Mucosa of stomach (tissue), 1 donor: ENCODE data around the gene NDUFA13.

ENCODE experiments used
- H3K27me3 ChIP-seq: one replicate; pipeline ENCODE4 v1.7.0; 2013; ENCODE audit warnings: mild to moderate bottlenecking, low read length; ENCODE audit not compliant: control insufficient read depth, insufficient read depth
- H3K36me3 ChIP-seq: one replicate; pipeline ENCODE4 v1.7.0; 2013; ENCODE audit warnings: low read length; ENCODE audit not compliant: control insufficient read depth, insufficient read depth
- H3K4me1 ChIP-seq: one replicate; pipeline ENCODE4 v1.7.0; 2013; ENCODE audit warnings: mild to moderate bottlenecking, low read length; ENCODE audit not compliant: control insufficient read depth, insufficient read depth
- H3K4me3 ChIP-seq: one replicate; pipeline ENCODE4 v1.7.0; 2013; ENCODE audit warnings: low read length
- H3K9ac ChIP-seq: one replicate; pipeline ENCODE4 v1.7.0; 2013; ENCODE audit warnings: mild to moderate bottlenecking, low read length, moderate library complexity
- H3K9me3 ChIP-seq: one replicate; pipeline ENCODE4 v1.7.0; 2013; ENCODE audit warnings: mild to moderate bottlenecking, low read length, moderate library complexity; ENCODE audit not compliant: control insufficient read depth
- donor health status: Pancreatic carcinoma.

The NDUFA13 gene

DNA sequence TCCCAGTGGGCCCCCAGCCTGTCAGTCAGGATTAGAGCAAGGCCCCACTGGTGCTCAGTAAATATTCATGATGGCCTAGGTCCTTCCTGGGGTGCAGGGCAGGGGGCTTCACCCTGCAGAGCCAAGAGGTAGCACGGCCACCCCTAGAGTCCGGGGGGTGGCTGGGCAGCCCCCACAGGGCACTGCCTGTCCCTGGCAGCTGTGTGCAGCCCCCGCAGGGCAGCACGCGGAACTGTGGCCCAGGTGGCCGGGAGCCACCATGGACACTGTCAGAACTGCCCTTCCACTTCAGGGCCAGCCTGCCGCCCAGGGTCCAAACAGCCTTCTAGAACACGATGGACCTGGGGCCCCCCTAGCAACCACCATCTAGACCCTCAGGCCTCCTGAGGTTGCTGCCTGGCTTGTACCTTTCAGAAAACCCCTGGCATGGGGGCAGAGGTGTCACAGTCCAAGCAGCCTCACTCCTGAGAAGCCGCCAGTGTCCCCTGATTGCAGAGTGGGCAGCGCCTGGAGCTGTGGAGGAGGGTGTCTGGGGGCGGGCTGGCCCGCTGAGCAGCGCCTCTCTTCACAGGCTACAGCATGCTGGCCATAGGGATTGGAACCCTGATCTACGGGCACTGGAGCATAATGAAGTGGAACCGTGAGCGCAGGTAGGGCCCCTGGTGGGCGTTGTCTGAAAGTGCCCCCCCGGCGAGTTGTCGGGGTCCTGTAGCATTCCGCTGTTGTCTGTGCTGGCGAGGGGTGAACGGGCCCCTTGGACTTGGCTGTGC, 9.8 kb downstream of the NDUFA13 start:
- Histone ChIP-seq H3K9ac (no peak overlapping the region), H3K4me1 (no peaks in the 10 kb centered on the region), H3K9me3 (no peaks in the 10 kb centered on the region), H3K27me3 (no peaks in the 10 kb centered on the region), H3K36me3 (peaks cover 8% of the 10 kb centered on the region), H3K4me3 (no peak overlapping the region)

DNA sequence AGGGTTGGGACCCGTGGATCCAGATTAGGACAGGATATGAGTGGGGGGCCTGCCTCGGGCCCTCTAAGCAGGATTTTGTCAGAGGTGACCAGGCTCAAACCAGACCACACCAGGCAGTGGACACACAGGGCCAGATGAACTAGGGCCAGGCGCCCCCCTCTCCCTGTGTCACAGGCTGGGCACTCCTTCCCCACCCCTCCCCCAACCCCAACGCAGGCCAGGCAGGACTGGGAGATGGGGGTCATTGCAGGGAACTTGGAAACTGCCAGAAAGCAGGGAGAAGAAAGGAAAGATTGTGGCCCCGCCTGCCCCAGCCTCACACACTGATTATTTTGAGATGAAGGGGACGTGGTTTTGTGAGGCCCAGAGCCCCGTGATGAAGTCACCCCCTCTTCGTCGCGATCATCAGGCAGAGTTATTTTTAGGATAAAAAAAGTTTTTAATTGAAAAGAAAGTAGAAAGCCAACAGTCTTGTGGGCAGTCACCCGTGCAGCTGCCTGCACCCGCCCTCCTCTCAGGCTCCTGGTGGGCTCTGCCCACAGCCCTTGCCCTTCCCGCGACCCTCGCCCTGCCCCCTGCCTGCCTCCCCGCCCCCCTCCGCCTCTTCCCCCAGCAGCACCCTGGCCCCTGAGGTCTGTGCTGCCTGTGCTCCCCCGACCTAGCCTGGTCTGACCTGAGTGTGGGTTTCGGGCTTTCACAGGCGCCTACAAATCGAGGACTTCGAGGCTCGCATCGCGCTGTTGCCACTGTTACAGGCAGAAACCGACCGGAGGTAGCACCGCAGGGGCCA, 10.8 kb downstream of the NDUFA13 start:
- Histone ChIP-seq H3K9ac (no peak overlapping the region), H3K4me1 (no peaks in the 10 kb centered on the region), H3K9me3 (no peaks in the 10 kb centered on the region), H3K27me3 (no peaks in the 10 kb centered on the region), H3K36me3 (peaks cover 8% of the 10 kb centered on the region), H3K4me3 (no peak overlapping the region)

DNA sequence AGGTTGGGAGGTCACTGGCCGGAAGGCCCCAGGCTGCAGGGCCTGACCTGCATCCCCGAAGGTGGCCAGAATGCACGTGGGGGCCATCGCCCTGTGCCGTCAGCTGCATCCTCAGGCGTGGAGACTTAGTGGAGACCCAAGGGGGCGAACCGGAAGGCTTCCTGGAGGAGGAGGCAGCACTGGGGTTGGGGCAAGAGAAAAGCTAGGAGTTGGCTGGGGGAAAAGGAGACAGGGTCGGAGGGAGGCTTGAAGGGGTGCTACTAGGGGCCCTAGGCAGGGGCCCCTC, 11.3 kb downstream of the NDUFA13 start:
- Histone ChIP-seq H3K4me3 (no peak overlapping the region), H3K9me3 (no peaks in the 10 kb centered on the region), H3K36me3 (peaks cover 8% of the 10 kb centered on the region), H3K9ac (no peak overlapping the region), H3K4me1 (peaks cover 5% of the 10 kb centered on the region), H3K27me3 (no peaks in the 10 kb centered on the region)

DNA sequence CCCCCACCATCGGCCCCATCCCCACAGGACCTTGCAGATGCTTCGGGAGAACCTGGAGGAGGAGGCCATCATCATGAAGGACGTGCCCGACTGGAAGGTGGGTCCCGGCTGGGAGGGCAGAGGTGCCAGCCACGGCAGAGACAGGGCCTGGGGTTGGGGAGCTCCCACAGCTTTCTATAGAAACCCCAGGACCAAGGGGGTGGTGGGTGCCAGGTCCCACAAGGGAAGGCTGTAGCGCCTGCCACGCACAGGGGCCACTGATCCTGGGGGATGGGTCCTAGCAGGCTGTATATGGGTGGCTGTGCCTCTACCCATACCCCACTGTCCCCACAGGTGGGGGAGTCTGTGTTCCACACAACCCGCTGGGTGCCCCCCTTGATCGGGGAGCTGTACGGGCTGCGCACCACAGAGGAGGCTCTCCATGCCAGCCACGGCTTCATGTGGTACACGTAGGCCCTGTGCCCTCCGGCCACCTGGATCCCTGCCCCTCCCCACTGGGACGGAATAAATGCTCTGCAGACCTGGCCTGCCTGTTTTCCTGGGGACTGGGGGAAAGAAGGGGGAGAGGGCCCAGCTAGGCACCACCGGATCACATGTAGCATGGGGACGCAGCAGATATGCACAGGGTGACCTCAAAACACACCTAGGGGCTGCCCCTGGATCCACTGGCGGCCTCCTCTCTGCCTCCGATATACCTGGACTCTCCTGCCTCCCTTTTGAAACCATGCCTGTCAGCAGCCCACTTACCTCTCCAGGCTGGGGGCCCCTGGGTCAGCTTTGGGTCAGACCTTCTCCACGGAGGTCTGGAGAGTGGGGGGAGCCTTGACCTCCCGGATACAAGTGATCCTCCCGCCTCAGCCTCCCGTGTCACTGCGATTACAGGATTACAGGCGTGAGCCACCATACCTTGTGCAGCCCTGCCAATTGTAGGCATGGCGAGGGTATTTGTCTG, 11.9 kb downstream of the NDUFA13 start:
- H3K36me3 ChIP-seq: peaks cover 8% of the 10 kb centered on the region
- no peak overlapping the region for H3K9ac ChIP-seq
- no peak overlapping the region for H3K4me3 ChIP-seq
- H3K4me1 ChIP-seq: peaks cover 7% of the 10 kb centered on the region
- no peaks in the 10 kb centered on the region for H3K27me3 ChIP-seq
- no peaks in the 10 kb centered on the region for H3K9me3 ChIP-seq

DNA sequence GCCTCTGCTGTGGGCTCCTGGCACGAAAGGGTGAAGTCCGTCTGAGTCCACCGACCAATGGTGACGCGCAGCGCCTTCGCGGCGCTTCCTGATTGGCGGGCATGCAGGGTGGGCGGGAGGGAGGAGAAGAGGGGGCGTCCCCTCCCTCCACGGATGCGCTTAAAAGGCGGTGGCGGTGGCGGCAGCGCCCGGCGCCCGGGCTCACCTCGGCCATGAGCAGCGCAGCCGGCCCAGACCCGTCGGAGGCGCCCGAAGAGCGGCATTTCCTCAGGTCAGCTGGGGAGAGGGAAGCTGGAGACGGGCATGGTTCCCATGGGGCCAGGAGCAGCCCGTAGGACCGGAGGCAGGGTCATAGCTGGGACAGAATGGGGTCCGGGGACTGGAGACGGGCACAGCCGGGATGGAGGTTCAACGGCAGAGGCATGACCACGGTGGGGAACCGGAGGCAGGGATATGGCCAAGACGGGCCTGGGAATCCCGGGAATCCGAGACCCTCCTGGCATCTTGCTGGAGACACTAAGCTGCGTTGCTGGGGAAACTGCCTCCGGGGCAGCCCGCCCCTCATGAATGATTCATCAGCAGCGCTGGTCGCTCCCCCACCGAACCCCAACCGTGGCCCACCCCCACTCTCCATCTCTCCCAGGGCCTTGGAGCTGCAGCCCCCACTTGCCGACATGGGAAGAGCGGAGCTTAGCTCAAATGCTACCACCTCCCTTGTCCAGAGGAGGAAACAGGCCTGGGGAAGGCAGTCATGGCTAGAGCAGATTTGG, 12.9 kb downstream of the NDUFA13 start, which contains the start of gene YJEFN3:
Gene YJEFN3, plus strand, starts transcription at position 191 of the 770 bp plus-strand sequence. Its CDS starts 22 bp downstream, at position 213.
- H3K27me3 ChIP-seq: no peaks in the 10 kb centered on the region
- no peak within 1 kb of the TSS for H3K9ac ChIP-seq
- H3K36me3 ChIP-seq: peaks cover 8% of the 10 kb centered on the region
- H3K4me3 ChIP-seq: no peak within 1 kb of the TSS
- peaks cover 7% of the 10 kb centered on the region for H3K4me1 ChIP-seq
- H3K9me3 ChIP-seq: no peaks in the 10 kb centered on the region

DNA sequence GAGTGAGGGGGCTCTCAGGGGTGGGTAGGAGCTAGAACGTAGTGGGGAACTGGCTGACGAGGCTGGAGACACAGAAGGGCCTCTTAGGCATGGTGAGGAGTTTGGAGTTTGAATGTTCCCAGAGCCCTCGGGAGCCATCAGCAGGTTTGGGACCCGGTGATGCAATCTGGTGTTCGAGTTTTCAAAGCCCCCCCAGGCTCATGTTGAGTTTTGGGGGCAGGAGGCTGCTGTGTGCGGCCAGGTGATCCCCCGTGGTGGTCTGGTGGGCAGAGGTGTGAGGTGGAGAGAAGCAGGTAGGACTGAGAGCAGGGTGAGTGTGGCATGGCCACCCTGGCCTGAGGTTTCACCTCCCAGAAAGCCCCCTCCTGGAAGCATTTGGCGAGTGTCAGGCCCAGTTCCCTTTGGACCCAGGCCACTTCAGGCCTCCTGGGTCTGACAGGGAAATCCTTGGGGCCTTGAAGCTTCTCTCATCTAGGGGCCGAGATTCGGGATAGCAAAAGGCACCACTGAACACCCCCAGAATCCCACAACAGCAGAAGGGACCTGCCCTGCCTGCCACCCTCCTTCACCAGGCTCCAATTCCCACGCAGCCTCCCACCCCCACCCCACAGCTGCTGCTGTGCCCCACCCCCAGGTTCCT, 13.9 kb downstream of the NDUFA13 start:
- H3K36me3 ChIP-seq: peaks cover 8% of the 10 kb centered on the region

DNA sequence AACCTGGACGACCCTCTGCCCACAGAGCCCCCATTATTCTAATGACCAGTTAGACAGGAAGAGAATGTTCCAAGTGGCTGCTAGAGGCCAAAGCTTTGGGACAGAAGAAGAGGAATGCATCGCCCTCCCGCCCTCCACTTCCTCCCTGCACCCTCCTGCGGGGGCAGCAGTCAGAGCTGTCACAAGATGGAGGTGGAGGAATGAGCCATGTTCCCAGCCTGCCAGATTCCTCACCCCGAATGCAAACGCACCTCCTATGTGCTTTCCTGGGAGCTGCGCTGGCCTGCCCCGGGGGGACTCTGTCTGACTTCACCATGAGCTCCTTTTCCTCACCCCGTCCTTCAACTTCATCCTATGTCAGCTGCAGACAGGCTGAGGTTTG, 14.4 kb downstream of the NDUFA13 start:
- H3K9me3 ChIP-seq: no peaks in the 10 kb centered on the region
- H3K27me3 ChIP-seq: no peaks in the 10 kb centered on the region
- no peak overlapping the region for H3K4me3 ChIP-seq
- H3K4me1 ChIP-seq: peaks cover 7% of the 10 kb centered on the region
- peaks cover 8% of the 10 kb centered on the region for H3K36me3 ChIP-seq
- no peak overlapping the region for H3K9ac ChIP-seq

More for the DNA sequence above, 13.9 kb downstream of the NDUFA13 start:
- no peaks in the 10 kb centered on the region for H3K27me3 ChIP-seq
- H3K4me3 ChIP-seq: no peak overlapping the region
- H3K9ac ChIP-seq: no peak overlapping the region
- no peaks in the 10 kb centered on the region for H3K9me3 ChIP-seq
- peaks cover 7% of the 10 kb centered on the region for H3K4me1 ChIP-seq

DNA sequence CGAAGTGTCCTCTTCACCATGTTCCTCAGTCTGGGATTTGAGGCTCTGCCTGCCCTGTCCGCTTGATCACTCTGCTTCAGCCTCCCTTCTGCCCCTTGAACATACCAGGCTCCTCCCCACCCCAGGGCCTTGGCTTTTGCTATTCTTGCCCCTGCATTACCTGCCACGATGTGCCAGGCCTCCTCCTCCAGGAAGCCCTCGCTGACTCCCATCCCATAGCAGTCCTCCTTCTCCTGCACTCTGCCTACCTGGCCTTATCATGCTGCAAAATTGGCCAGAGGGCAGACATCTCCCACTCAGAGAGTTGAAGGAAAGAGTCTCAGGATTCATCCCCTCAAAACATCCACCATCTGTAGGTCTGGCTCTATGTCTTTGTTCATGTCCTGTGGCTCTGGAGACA, 14.9 kb downstream of the NDUFA13 start:
- Histone ChIP-seq H3K9ac (no peak overlapping the region), H3K4me1 (peaks cover 7% of the 10 kb centered on the region), H3K27me3 (peaks cover 2% of the 10 kb centered on the region)

DNA sequence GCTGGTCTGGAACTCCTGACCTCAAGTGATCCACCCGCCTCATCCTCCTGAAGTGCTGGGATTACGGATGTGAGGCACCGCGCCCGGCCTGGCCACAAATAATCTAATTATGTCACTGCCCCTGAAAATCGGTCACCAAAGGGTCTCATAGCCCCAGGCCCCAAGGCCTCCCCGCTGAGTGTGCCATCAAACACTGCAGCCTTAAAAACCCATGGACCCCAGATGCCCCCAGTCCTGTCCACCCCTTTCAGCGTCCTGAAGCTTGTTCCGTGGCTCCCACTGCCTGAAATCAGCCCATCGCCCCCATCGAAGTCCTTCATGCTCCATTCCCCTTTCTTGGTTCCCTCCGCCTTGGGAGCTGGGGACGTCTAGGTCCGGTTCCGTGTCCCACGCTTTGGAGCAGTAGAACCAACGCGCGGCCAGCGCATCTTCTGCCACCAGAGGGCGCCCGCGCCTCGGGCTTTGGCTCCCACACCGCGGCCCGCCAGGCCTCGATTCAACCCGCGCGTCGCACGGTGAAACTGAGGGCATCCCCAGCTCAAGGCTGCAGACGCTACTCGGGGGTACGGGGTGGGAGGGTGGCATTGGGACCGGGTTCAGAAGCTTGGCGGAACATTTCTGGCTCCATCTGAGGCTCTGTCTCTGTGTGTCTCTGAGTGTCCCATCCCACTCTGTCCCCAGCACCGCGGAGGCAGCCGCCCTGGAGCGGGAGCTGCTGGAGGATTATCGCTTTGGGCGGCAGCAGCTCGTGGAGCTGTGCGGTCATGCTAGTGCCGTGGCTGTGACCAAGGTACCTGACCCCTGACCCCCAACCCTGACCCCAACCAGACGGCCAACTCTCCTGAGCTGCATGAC, 16.2 kb downstream of the NDUFA13 start:
- Histone ChIP-seq H3K27me3 (peaks cover 10% of the 10 kb centered on the region), H3K36me3 (peaks cover 8% of the 10 kb centered on the region), H3K9ac (no peak overlapping the region), H3K4me1 (peaks cover 7% of the 10 kb centered on the region), H3K4me3 (no peak overlapping the region), H3K9me3 (no peaks in the 10 kb centered on the region)

More for the DNA sequence above, 14.9 kb downstream of the NDUFA13 start:
- no peak overlapping the region for H3K4me3 ChIP-seq
- H3K9me3 ChIP-seq: no peaks in the 10 kb centered on the region
- H3K36me3 ChIP-seq: peaks cover 8% of the 10 kb centered on the region

DNA sequence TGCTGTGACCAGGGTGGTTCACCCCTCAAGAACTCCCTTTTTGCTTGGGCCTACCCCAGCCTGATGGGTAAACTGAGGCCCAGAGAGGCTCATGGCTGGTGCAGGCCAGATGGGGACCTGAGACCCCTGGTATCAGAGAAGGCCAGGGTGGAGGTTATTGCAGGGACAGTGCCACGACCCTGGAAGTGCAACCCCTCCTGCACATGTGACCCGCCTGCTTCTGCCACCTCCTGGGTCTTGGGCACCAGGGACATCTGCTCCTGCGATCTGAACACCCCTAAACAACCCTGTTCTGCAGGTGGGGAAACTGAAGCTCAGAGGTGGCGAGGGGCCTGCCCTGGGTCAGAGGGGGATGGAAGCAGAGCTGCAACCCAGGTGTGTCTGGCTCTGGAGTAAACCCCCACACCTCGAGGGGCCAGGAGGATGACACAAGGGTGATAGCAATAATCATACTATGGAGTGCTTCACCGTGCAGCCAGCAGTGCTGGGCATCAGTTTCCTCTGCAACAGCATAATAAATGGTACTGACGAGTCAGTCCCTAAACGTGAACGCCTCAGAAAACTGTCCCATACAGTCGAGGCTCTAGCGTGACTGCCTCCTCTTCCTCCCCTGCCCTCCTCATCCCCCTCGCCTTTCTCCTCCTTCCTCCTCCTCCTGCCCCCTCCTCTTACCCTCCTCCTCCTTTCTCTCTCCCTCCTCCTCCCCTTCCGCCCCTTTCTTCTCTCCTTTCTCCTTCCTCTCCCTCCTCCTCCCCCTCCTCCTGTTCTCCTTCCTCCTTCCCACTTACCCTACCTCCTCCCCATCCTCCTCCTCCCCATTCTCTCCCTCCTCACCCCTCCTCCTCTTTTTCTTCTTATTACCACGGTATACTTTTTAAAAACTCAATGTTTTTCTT, 17.0 kb downstream of the NDUFA13 start:
- Histone ChIP-seq H3K9ac (no peak overlapping the region), H3K4me1 (peaks cover 11% of the 10 kb centered on the region), H3K9me3 (no peaks in the 10 kb centered on the region), H3K36me3 (peaks cover 2% of the 10 kb centered on the region), H3K27me3 (peaks cover 19% of the 10 kb centered on the region), H3K4me3 (no peak overlapping the region)
